Activated CD4-positive, alpha-beta T cell treated with anti-CD3 and anti-CD28 coated beads, Interleukin-2, amount 10 ng/mL, durations not matched to agents 7 days and 5 days (primary cell): Measurements from ENCODE around the gene OR10H4. TPM values are rescaled to one million over a fixed set of nuclear protein-coding genes. Genes with fewer than 3 reads are reported as not detected.
"Not testable (repeated sequence)": the region's sequence is repeated elsewhere in the genome, so short reads cannot be mapped to it uniquely, and the experiment has no call there.

Experiments used
- CTCF ChIA-PET: fragments of 350-600 bp; sonication (Branson Sonifier 250); formaldehyde crosslinking; loops from one replicate; lab custom pipeline; 2021; ENCODE audit warnings: antibody characterized with exemption; lab: Charles Lee
- POLR2A ChIA-PET: fragments of 350-600 bp; sonication (Branson Sonifier 250); formaldehyde crosslinking; loops from one replicate; lab custom pipeline; 2021; ENCODE audit warnings: antibody characterized with exemption; lab: Charles Lee
- DNase-seq: peaks from one replicate; pipeline ENCODE4 v3.0.0-alpha.2; 2020
- H3K27ac Mint-ChIP-seq: one replicate; pipeline ENCODE4 v1.8.0; 2021; ENCODE audit warnings: mild to moderate bottlenecking, moderate library complexity, mixed read lengths
- H3K27me3 Mint-ChIP-seq: one replicate; pipeline ENCODE4 v1.8.0; 2021; ENCODE audit warnings: mixed read lengths
- H3K36me3 Mint-ChIP-seq: one replicate; pipeline ENCODE4 v1.8.0; 2021; ENCODE audit warnings: low read depth, mixed read lengths
- H3K4me1 Mint-ChIP-seq: one replicate; pipeline ENCODE4 v1.8.0; 2021; ENCODE audit warnings: mixed read lengths
- H3K4me3 Mint-ChIP-seq: one replicate; pipeline ENCODE4 v1.8.0; 2021; ENCODE audit warnings: mild to moderate bottlenecking, moderate library complexity, mixed read lengths
- H3K9me3 Mint-ChIP-seq: one replicate; pipeline ENCODE4 v1.8.0; 2021; ENCODE audit warnings: mixed read lengths
- total RNA-seq, 2 experiments: library from RNA; stranded (reverse); gene quantifications; one replicate each; pipeline ENCODE4 v1.2.3, GENCODE V29; 2021

Gene OR10H4
- total RNA-seq, 2 experiments from 2014 or later = not detected

DNA sequence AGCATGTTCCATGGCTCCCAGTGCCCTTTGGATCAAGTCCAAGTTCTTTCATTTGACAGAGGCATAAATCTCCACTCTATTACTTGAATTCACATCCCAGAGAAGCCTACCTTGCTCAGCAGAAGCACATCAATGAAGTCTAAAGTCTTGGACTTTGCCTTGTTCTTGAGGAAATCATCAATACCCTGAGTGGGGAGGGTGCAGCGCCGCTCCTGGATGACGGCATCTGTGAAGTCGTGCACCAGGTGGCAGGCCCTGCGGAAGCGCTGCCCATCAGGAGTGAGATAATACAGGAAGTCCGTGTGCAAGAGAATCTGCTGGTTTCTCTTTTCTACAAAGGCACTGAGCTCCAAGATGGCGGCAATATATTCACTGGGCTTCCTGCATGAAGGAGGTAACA, 25.1 kb upstream of the OR10H4 start:
- Mint-ChIP-seq H3K9me3 (no peaks in the 10 kb centered on the region), H3K4me1 (no peaks in the 10 kb centered on the region), H3K27me3 (peaks cover 17% of the 10 kb centered on the region), H3K4me3 (no peak overlapping the region), H3K27ac (no peak overlapping the region), H3K36me3 (no peaks in the 10 kb centered on the region)
- ChIA-PET CTCF (no interaction called here), POLR2A (no interaction called here)
- DNase-seq = no peak

DNA sequence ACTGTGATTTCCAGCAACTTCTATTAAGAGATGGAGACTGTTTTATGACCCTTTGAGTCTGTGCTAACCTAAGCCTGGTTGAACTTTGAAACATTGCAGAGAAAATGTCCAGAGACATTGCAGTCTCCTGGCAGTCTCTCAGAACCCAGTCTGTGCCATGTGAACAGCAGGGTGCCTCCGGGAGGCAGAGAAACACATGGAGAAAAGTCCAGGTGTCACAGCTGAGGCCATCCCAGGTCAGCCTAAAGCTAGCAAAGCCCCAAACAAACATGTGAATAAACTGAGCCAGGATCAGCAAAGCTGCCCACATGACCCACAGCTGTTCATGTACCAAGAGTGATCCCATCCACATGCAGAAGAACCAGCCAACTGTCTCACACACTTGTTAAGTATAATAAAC, 22.3 kb upstream of the OR10H4 start:
- Mint-ChIP-seq H3K4me1 (no peaks in the 10 kb centered on the region), H3K27ac (no peak overlapping the region), H3K36me3 (no peaks in the 10 kb centered on the region), H3K27me3 (peaks cover 4% of the 10 kb centered on the region), H3K4me3 (no peak overlapping the region), H3K9me3 (peaks cover 6% of the 10 kb centered on the region)
- ChIA-PET CTCF (no interaction called here), POLR2A (no interaction called here)
- DNase-seq = no peak

DNA sequence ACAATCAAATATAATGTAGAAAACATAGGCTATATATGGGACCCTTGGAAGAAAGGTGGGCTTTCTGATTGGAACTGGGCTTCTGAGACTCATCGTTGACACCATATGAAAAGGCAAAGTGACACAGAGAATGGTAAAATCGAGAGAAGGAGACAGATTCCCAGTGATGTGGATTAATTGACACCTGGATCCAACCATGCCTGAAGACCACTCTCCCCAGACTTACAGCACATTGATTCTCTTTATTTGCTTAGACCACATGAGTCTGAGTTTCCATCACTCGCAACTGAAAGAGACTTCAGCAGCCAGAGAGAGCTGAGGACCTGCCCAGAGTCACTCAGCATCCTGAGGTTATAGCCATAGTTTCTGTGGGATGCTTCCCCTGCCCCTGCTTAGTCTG, 20.5 kb upstream of the OR10H4 start:
- Mint-ChIP-seq H3K4me3 (no peak overlapping the region), H3K36me3 (no peaks in the 10 kb centered on the region), H3K27me3 (peaks cover 4% of the 10 kb centered on the region), H3K4me1 (no peaks in the 10 kb centered on the region), H3K9me3 (peaks cover 6% of the 10 kb centered on the region), H3K27ac (no peak overlapping the region)
- POLR2A ChIA-PET = no interaction called here
- DNase-seq = no peak
- CTCF ChIA-PET = no interaction called here

DNA sequence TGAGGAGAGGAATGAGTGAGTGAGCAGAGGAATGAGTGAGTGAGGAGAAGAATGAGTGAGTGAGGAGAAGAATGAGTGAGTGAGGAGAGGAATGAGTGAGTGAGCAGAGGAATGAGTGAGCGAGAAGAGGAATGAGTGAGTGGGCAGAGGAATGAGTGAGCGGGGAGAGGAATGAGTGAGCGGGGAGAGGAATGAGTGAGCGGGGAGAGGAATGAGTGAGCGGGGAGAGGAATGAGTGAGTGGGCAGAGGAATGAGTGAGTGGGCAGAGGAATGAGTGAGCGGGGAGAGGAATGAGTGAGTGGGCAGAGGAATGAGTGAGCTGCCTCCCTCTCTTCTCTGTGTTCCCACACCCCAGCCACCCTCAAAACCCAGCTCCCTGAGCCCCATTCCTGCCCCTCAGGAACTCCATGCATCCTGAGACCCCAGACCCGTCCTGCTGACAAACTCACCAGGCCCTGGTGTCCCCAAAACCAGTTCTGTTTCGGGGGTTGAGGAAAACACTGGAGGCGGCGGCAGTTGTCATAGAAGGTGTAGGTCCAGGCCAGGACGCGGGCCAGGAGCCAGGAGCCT, 15.0 kb upstream of the OR10H4 start:
- DNase-seq, H3K36me3 Mint-ChIP-seq, H3K27ac Mint-ChIP-seq, CTCF ChIA-PET, H3K27me3 Mint-ChIP-seq, POLR2A ChIA-PET, H3K9me3 Mint-ChIP-seq, H3K4me3 Mint-ChIP-seq, H3K4me1 Mint-ChIP-seq: not testable (repeated sequence)

DNA sequence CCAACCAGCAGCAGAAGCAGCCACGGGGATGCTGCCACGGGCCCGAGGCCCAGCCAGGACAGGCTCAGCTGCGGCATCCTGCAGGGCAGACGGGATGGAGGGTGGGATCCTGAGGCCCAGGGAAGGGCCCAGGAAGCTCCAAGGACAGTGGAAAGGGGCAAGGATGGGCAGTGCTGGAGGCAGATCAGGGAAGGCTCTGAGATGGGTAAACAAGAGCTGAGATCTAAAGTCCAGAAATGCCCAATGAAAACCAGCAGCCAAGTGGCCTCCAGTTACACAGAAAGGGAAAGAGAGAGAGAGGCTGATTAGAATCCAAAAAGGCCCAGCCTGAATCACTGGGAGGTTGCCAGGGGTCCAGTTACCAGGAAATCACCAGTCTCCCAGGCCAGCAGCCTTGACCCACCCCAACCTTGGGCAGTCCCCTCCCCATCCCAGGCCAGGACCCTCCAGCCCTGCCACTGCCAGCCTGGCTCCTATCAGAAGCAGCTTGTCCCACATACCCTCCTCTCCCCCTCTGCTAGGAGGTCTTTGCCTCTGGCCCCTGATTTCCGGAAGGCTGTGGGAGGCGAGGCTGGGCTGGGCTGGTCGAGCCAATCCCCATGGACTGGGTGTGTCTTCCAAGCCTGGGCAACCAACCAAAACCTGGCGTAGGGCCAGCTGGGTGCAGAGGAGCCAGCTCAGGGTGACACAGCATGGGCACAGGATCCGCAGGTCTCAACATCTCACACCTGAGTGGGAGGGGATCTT, 14.3 kb upstream of the OR10H4 start, which contains the start of gene CYP4F11:
TSS of gene CYP4F11 (minus strand) at position 198 of the 747 bp plus-strand sequence. CDS start at position 77, 121 bp downstream.
- CTCF ChIA-PET = no interaction called here
- no peak within 1 kb of the TSS for H3K27ac Mint-ChIP-seq
- POLR2A ChIA-PET = no interaction called here
- DNase-seq = no peak
- peaks cover 6% of the 10 kb centered on the region for H3K9me3 Mint-ChIP-seq
- H3K4me1 Mint-ChIP-seq = no peaks in the 10 kb centered on the region
- H3K4me3 Mint-ChIP-seq = no peak within 1 kb of the TSS
- H3K36me3 Mint-ChIP-seq = no peaks in the 10 kb centered on the region
- no peaks in the 10 kb centered on the region for H3K27me3 Mint-ChIP-seq

DNA sequence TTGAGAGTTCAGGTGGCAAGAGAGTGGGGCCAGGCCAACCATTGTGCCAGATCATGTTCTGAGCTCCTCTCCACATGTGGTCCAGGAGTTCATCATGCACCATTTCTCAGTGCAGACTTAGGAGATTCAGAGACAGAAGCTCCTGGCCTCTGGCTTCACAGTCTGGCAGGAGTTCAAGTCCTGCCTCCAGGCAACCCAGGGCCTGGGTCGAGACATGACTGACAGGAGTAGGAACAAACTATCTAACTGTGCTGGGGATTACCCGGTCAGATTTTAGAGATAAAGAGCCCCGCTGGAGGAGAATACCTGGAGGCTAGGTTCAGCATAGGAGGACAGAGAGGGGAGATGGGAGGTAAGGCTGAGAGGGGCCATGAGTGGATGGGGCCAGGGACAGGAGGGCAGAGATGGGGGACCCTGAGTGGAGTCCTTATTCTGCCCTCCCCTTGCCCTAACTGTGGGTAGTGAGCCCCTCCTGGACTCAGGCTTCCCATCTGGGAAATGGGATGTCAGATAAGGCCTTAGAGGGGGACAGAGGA, 13.6 kb upstream of the OR10H4 start:
- Mint-ChIP-seq H3K27ac (no peak overlapping the region), H3K36me3 (no peaks in the 10 kb centered on the region), H3K27me3 (no peaks in the 10 kb centered on the region), H3K4me3 (no peak overlapping the region), H3K4me1 (no peaks in the 10 kb centered on the region), H3K9me3 (peaks cover 6% of the 10 kb centered on the region)
- DNase-seq = no peak
- ChIA-PET CTCF (no interaction called here), POLR2A (no interaction called here)

DNA sequence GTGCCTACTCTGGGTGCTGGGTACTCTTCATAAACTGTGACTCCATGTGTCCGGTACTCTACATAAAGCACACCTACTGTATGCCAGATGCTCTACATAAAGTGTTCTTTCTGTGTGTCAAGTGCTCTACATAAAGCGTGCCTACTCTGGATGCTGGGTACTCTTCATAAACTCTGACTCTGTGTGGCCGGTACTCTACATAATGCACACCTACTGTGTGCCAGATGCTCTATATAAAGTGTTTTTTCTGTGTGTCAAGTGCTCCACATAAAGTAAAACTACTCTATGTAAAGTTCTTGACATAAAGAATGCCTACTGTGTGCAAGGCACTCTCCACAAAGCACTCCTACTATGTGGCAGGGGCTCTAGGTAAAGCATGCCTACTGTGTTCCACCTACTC, 12.6 kb upstream of the OR10H4 start:
- no peaks in the 10 kb centered on the region for H3K36me3 Mint-ChIP-seq
- H3K9me3 Mint-ChIP-seq = peaks cover 1% of the 10 kb centered on the region
- DNase-seq = no peak
- ChIA-PET POLR2A (no interaction called here), CTCF (no interaction called here)
- peaks cover 4% of the 10 kb centered on the region for H3K27me3 Mint-ChIP-seq
- H3K4me3 Mint-ChIP-seq = no peak overlapping the region
- no peak overlapping the region for H3K27ac Mint-ChIP-seq
- no peaks in the 10 kb centered on the region for H3K4me1 Mint-ChIP-seq

DNA sequence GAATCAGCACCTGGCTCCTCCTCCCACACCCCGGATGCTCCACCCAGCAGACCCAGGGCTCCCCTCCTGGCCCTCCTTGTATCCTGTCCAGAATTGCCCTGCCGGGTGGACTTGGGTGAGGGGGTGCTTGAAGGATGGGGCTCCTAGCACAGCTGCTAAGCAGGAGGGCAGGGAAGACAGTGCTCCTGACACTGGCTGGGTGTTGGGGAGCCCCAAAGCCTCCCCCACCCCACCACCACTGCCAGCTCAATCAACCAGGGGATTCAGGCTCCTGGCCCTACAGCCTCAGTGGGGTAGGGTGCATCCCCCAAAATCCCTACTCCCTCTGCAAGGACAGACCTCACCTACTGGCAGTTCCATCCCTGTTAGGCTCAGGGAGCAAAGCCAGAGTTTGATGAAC, 11.9 kb upstream of the OR10H4 start:
- Mint-ChIP-seq H3K36me3 (no peaks in the 10 kb centered on the region), H3K27me3 (peaks cover 6% of the 10 kb centered on the region), H3K4me1 (no peaks in the 10 kb centered on the region), H3K4me3 (no peak overlapping the region), H3K9me3 (no peaks in the 10 kb centered on the region), H3K27ac (no peak overlapping the region)
- CTCF ChIA-PET = no interaction called here
- POLR2A ChIA-PET = no interaction called here
- DNase-seq = no peak

DNA sequence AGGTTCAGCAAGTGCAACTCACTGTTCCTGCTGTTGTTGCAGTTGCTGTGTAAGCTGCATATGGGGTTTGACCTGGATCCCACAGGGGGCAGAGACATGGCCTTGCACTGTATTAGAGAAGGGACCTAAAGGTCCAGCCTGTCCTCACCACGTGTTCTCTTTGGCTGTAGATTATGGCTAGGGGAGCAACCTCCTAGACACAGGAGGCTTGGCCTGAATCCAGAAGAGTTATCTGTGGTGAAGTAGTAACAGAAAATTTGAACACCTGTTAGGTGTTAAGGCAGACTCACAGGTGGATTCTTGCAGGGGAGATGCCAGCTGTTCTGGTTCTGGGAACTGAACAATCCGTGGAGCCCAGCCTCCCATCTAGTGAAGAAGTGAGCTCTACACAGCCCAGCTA, 11.0 kb upstream of the OR10H4 start:
- Mint-ChIP-seq H3K9me3 (no peaks in the 10 kb centered on the region), H3K27me3 (peaks cover 9% of the 10 kb centered on the region), H3K4me3 (no peak overlapping the region), H3K27ac (no peak overlapping the region), H3K4me1 (no peaks in the 10 kb centered on the region), H3K36me3 (no peaks in the 10 kb centered on the region)
- no peak for DNase-seq
- ChIA-PET CTCF (no interaction called here), POLR2A (no interaction called here)

DNA sequence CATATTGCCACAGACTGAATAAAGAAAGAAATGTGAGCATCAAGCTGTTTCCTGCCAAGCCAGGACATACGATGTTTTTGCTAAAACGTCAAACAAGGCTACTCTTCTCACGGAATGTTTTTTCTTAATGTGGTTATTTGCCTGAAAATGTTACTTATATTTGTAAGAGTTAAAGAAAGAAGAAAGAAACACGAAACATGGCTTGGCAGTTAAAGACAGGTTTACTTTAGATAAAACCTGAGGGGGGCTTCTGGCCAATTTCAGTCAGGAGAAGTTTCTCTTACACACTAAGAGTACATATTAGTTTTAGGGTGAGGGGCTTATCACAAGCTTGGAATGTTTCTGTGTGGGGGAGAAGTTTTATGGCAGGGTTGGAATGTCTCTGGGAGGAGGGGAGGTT, 4.4 kb upstream of the OR10H4 start:
- ChIA-PET CTCF (no interaction called here), POLR2A (no interaction called here)
- H3K9me3 Mint-ChIP-seq = peaks cover 10% of the 10 kb centered on the region
- H3K36me3 Mint-ChIP-seq = no peaks in the 10 kb centered on the region
- DNase-seq = no peak
- H3K4me1 Mint-ChIP-seq = no peaks in the 10 kb centered on the region
- no peak overlapping the region for H3K27ac Mint-ChIP-seq
- no peak overlapping the region for H3K4me3 Mint-ChIP-seq
- H3K27me3 Mint-ChIP-seq = peaks cover 27% of the 10 kb centered on the region

DNA sequence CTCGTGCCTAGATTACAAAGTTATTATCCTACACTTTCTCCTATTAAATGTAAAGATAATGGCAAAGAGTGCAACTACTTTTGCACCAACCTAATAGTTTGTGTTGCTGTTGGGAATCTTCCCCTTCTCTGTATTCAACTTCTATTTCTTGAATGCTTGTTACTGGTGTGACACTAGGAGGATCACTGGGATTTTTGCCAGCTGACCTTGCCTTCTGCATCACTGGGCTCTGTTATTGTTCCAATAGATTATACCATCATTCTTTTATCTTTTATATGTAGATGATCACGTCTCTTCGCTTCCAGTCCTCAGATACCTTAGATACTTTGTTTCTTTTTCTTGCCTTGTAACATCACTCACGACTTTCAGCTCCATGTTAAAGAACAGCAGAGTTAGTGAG, 3.5 kb upstream of the OR10H4 start:
- ChIA-PET CTCF (no interaction called here), POLR2A (no interaction called here)
- Mint-ChIP-seq H3K9me3 (peaks cover 15% of the 10 kb centered on the region), H3K27ac (no peak overlapping the region), H3K4me1 (no peaks in the 10 kb centered on the region), H3K36me3 (no peaks in the 10 kb centered on the region), H3K27me3 (peaks cover 27% of the 10 kb centered on the region), H3K4me3 (no peak overlapping the region)
- no peak for DNase-seq

DNA sequence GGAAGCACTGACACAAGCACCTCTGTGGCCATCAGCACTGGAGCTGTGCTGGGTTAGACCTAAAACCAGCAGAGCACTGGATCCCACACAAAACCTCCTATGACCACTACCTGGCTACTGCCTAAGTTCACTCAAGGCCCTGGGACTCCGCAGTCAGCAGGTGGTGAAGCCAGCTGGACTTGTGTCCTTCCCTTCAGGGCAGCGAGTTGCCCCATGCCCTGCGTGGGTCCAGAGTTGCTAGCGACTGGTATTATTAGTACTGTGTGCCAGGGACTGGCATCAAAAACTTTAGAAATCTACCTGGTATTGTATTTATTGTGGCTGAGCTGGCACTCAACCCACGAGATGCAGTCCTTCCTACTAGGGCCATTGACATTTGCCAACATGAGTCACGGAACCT, 6.0 kb downstream of the OR10H4 start:
- no peak for DNase-seq
- Mint-ChIP-seq H3K4me3 (no peak overlapping the region), H3K27ac (no peak overlapping the region), H3K36me3 (no peaks in the 10 kb centered on the region), H3K4me1 (no peaks in the 10 kb centered on the region), H3K27me3 (peaks cover 33% of the 10 kb centered on the region), H3K9me3 (peaks cover 2% of the 10 kb centered on the region)
- CTCF ChIA-PET = no interaction called here
- POLR2A ChIA-PET = no interaction called here

DNA sequence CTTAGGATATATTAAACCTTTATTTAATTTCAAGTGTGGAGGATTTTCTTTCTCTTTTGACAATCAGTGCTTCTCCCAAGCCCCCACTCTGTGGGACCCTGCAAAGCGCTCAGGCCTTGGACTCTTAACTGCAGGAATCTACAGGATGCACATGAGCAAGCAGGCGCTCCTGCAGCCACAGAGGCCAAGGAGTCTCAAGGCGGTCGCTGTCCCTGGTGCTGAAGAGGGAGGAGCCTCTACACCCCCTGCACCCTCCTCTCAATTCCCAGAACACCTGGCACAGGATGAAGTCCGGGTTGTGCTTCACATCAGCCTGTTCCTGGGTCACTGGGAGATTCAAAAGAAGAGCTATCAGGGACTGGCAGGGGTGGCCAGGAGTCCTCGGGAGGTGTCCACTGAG, 13.5 kb downstream of the OR10H4 start:
- Mint-ChIP-seq H3K4me1 (no peaks in the 10 kb centered on the region), H3K27ac (no peak overlapping the region), H3K36me3 (no peaks in the 10 kb centered on the region), H3K9me3 (no peaks in the 10 kb centered on the region), H3K4me3 (no peak overlapping the region), H3K27me3 (peaks cover 4% of the 10 kb centered on the region)
- no peak for DNase-seq
- ChIA-PET POLR2A (no interaction called here), CTCF (no interaction called here)

DNA sequence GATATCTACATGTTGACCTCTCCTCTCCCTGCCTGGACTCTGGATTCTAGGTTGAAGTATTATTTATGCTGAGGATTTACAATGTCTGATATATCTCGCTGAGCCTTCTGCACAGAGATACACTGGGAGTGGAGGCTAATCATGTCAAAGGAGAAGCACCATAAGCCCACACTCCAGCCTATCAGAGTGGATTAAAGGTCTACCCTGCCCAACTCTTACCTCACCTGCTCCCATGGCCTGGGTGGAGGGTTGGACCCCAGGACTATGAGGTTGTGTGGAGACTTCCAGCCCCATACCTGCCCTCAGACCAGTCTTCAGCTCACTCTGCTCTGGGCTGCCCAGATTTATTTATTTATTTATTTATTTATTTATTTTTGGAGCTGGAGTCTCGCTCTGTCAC, 15.4 kb downstream of the OR10H4 start:
- Mint-ChIP-seq H3K27me3 (peaks cover 4% of the 10 kb centered on the region), H3K4me1 (no peaks in the 10 kb centered on the region), H3K4me3 (no peak overlapping the region), H3K27ac (no peak overlapping the region), H3K9me3 (no peaks in the 10 kb centered on the region), H3K36me3 (no peaks in the 10 kb centered on the region)
- CTCF ChIA-PET = no interaction called here
- no peak for DNase-seq
- POLR2A ChIA-PET = no interaction called here
